GM12878 (cell line): ENCODE measurements around the gene DXO. TPM values are rescaled to one million over a fixed set of nuclear protein-coding genes. Genes with fewer than 3 reads are reported as not detected.

ENCODE experiments used
- ATAC-seq: fragments of 200-7000 bp; cut with Tn5 transposase; 3 replicates; pipeline ENCODE4 v1.9.1; 2020; ENCODE audit warnings: mild to moderate bottlenecking, moderate library complexity
- BruUV-seq: library from RNA; stranded (reverse); fragments of 400-500 nt; replicated peaks from 2 replicates; lab custom pipeline; 2021; lab: Mats Ljungman, UMichigan
- CTCF ChIA-PET: fragments of 300-600 bp; sonication (Branson Sonifier 250); formaldehyde crosslinking; extraction: SDS; loops from one replicate; lab custom pipeline; 2021; ENCODE audit warnings: inconsistent platforms; lab: Yijun Ruan, JAX
- POLR2A ChIA-PET: fragments of 350-600 bp; formaldehyde crosslinking; extraction: SDS; loops from one replicate; lab custom pipeline; 2021; ENCODE audit warnings: inconsistent platforms; lab: Charles Lee
- RAD21 ChIA-PET: fragments of 300-600 bp; sonication (Branson Sonifier 250); formaldehyde crosslinking; loops from one replicate; lab custom pipeline; 2023; ENCODE audit warnings: antibody characterized with exemption; ENCODE audit not compliant: unreplicated experiment; lab: Charles Lee
- SMC1A ChIA-PET: fragments of 300-600 bp; sonication (Branson Sonifier 250); formaldehyde crosslinking; loops from one replicate; lab custom pipeline; 2023; ENCODE audit not compliant: unreplicated experiment, uncharacterized antibody; lab: Charles Lee
- DNase-seq: peaks from one replicate; pipeline ENCODE4 v3.0.0-alpha.2; 2011; ENCODE audit warnings: low read depth, low spot score
- FAIRE-seq: peaks from 3 replicates; lab custom pipeline; 2011; peaks lifted over from hg19 to GRCh38; lab: Jason Lieb, UNC
- H2AFZ ChIP-seq: 2 replicates; pipeline ENCODE4 v1.6.0; 2011; ENCODE audit warnings: low read depth, low read length, control low read depth; ENCODE audit not compliant: control insufficient read depth
- H3K27ac ChIP-seq: 2 replicates; pipeline ENCODE4 v1.5.1; 2011; ENCODE audit warnings: control low read depth; ENCODE audit not compliant: control insufficient read depth, insufficient read depth
- H3K27me3 ChIP-seq, 2 experiments: replicated peaks in 1 of 2; 2 replicates each; pipeline versions ENCODE4 v1.6.0 to v1.6.1; 2011; ENCODE audit warnings: low read length in 1 of 2; ENCODE audit not compliant: control insufficient read depth in 2 of 2, insufficient read depth in 2 of 2
- H3K36me3 ChIP-seq, 2 experiments: 2 replicates each; pipeline ENCODE4 v1.5.1; 2011; ENCODE audit warnings: low read length in 1 of 2; ENCODE audit not compliant: control insufficient read depth in 2 of 2, insufficient read depth in 2 of 2
- H3K4me1 ChIP-seq: 2 replicates; pipeline ENCODE4 v1.6.1; 2011; ENCODE audit warnings: mild to moderate bottlenecking, low read length, moderate library complexity, mixed read lengths; ENCODE audit not compliant: control insufficient read depth, insufficient read depth
- H3K4me2 ChIP-seq: 2 replicates; pipeline ENCODE4 v1.6.0; 2011; ENCODE audit warnings: control low read depth; ENCODE audit not compliant: control insufficient read depth, insufficient read depth
- H3K4me3 ChIP-seq: fragments of 200-600 bp; sonication (generic); 2 replicates; pipeline ENCODE4 v1.5.1; 2016
- H3K79me2 ChIP-seq: 2 replicates; pipeline ENCODE4 v1.6.0; 2011; ENCODE audit warnings: low read length; ENCODE audit not compliant: control insufficient read depth, insufficient read depth
- H3K9ac ChIP-seq: 2 replicates; pipeline ENCODE4 v1.8.0; 2011; ENCODE audit warnings: low read length, control low read depth, mixed read lengths; ENCODE audit not compliant: control insufficient read depth, insufficient read depth
- H3K9me3 ChIP-seq: replicated peaks from 3 replicates; pipeline ENCODE4 v1.5.1; 2011; ENCODE audit warnings: mild to moderate bottlenecking, low read length; ENCODE audit not compliant: control insufficient read depth, insufficient read depth
- H4K20me1 ChIP-seq: 2 replicates; pipeline ENCODE4 v1.6.0; 2011; ENCODE audit not compliant: control insufficient read depth, insufficient read depth
- FOXK2 ChIP-seq: fragments of 450-650 bp; IDR thresholded peaks from 2 replicates; pipeline ENCODE4 v1.6.1; 2017; ENCODE audit warnings: mild to moderate bottlenecking, moderate library complexity
- GATAD2B ChIP-seq: fragments of 450-650 bp; conservative IDR thresholded peaks from 2 replicates; pipeline ENCODE4 v1.6.1; 2017; ENCODE audit warnings: low read depth, mild to moderate bottlenecking, moderate library complexity
- JUNB ChIP-seq: IDR thresholded peaks from 2 replicates; pipeline ENCODE4 v1.6.1; 2016; ENCODE audit warnings: antibody characterized with exemption, mild to moderate bottlenecking
- RELB ChIP-seq: fragments of 450-650 bp; IDR thresholded peaks from 2 replicates; pipeline ENCODE4 v1.6.1; 2017; ENCODE audit warnings: low read depth, mild to moderate bottlenecking, moderate library complexity
- SUZ12 ChIP-seq: fragments of 200-600 bp; sonication (generic); IDR thresholded peaks from one replicate; pipeline ENCODE4 v1.6.1; 2018; ENCODE audit warnings: antibody characterized with exemption, mild to moderate bottlenecking; ENCODE audit not compliant: unreplicated experiment
- TCF7 ChIP-seq: IDR thresholded peaks from 2 replicates; pipeline ENCODE4 v1.6.1; 2014; ENCODE audit warnings: antibody characterized with exemption, borderline replicate concordance
- ZNF274 ChIP-seq: IDR thresholded peaks from one replicate; pipeline ENCODE4 v1.8.0; 2011; ENCODE audit not compliant: insufficient read length, insufficient read depth
- WGBS: methylation state at CpG from one replicate; pipeline ENCODE4 v1.1.6; 2016; ENCODE audit warnings: low lambda C conversion rate; ENCODE audit not compliant: insufficient replicate concordance, insufficient coverage; ENCODE audit errors: missing lambda C conversion rate; 5-methylcytosine and 5-hydroxymethylcytosine counted together
- in situ Hi-C: fragments of 300-500 bp; cut with MboI; formaldehyde crosslinking; loops from 9 replicates; pipeline ENCODE4 v1.14.3; 2018; ENCODE audit warnings: mixed read lengths
- intact Hi-C: fragments of 100-400 bp; cut with micrococcal nuclease; formaldehyde crosslinking; loops from one replicate; pipeline ENCODE4 v1.14.2; 2022; ENCODE audit not compliant: unreplicated experiment
- polyA plus RNA-seq, 11 experiments: library from polyadenylated mRNA; depleted of rRNA in 4 of 11; unstranded in 6 of 11; stranded (reverse) in 5 of 11; fragments of >200 nt; fragmentation: Nextera tagmentation in 4 of 11; fragmentation: Illumina TruSeq in 1 of 11; extraction: Ambion mirVana in 4 of 11; extraction: Trizol in 1 of 11; gene quantifications; 1 replicate in 1 of 11; 2 replicates in 10 of 11; pipeline versions ENCODE4 v1.2.1 to v1.2.3, GENCODE V29; 2011 to 2016; ENCODE audit warnings: inconsistent platforms in 2 of 11, missing spikeins in 2 of 11, low read depth in 1 of 11
- total RNA-seq, 4 experiments: library from RNA; depleted of rRNA in 3 of 4; stranded (reverse); fragments of >200 nt in 3 of 4; fragmentation: Illumina TruSeq in 1 of 4; extraction: Trizol in 1 of 4; gene quantifications; 2 replicates each; pipeline versions ENCODE4 v1.2.1 to v1.2.3, GENCODE V29; 2013 to 2021

Gene DXO
- total and polyA plus RNA-seq, 10 of the 15 experiments (the other 5 are each of a cell fraction or from before 2014, with no cell fraction given), result 4.5 to 21.4 (median 16.3) TPM

GRCh38 chr6:31966997-31967925, 4.7 kb downstream of the DXO start:
- POLR2A ChIA-PET, result no interaction called here
- FAIRE-seq, result no peak
- RAD21 ChIA-PET, result no interaction called here

More at GRCh38 chr6:31966997-31967925, 4.7 kb downstream of the DXO start:
- Histone ChIP-seq H4K20me1 (no peaks in the 10 kb centered on the region), H3K4me1 (peaks cover 9% of the 10 kb centered on the region; the same call in 1 of the 2 replicates), H3K79me2 (peaks cover 14% of the 10 kb centered on the region), H2AFZ (no peak overlapping the region), H3K9ac (no peak overlapping the region), H3K4me3 (no peak overlapping the region), H3K4me2 (no peak overlapping the region), H3K36me3 (peaks cover 23 to 24% of the 10 kb centered on the region in 2 experiments), H3K9me3 (no peaks in the 10 kb centered on the region), H3K27ac (no peak overlapping the region), H3K27me3 (no peaks in the 10 kb centered on the region)
- CTCF ChIA-PET, result interaction anchor here (1.3 kb wide), 1 partner anchor 15 kb away, joined by 4 read pairs; no protein-coding TSS in a partner anchor
- in situ Hi-C loops, result no loop called here
- TF ChIP-seq JUNB, result no peak
- no peak for TF ChIP-seq GATAD2B
- TF ChIP-seq TCF7, result no peak
- TF ChIP-seq FOXK2, result no peak
- TF ChIP-seq RELB, result no peak
- no peak for TF ChIP-seq SUZ12
- no peak for TF ChIP-seq ZNF274
- DNase-seq, result no peak
- WGBS, result 71% methylated on average over 9 of the region's 10 CpGs
- intact Hi-C loops, result no loop called here
- no peak for ATAC-seq
- BruUV-seq, result no TSS peak
- SMC1A ChIA-PET, result no interaction called here
